Body of pancreas (tissue), 4 donors: ENCODE measurements around the gene ZBTB18. TPM values are rescaled to one million over a fixed set of nuclear protein-coding genes. Genes with fewer than 3 reads are reported as not detected.

Source experiments
- ATAC-seq: fragments of 150-250 bp; one replicate; pipeline ENCODE4 v1.9.1; 2016
- DNase-seq, 4 donors: peaks; one replicate each; pipeline ENCODE4 v3.0.0-alpha.2; 2019
- H3K27ac ChIP-seq, 4 donors: fragments of 200-600 bp; sonication (generic); 1 replicate in 3 of 4; 2 replicates in 1 of 4; pipeline versions ENCODE4 v1.5.1 to v1.6.1; 2016 to 2019; ENCODE audit warnings: mild to moderate bottlenecking in 1 of 4, mixed read lengths in 1 of 4, moderate library complexity in 1 of 4
- H3K27me3 ChIP-seq, 2 donors: fragments of 200-600 bp; sonication (generic); one replicate each; pipeline ENCODE4 v1.6.0; 2016; ENCODE audit warnings: mild to moderate bottlenecking in 1 of 2
- H3K36me3 ChIP-seq, 2 donors: fragments of 200-600 bp; sonication (generic); replicated peaks in 1 of 2; 2 replicates each; pipeline ENCODE4 v1.5.1; 2016; ENCODE audit warnings: low read depth in 2 of 2; ENCODE audit not compliant: insufficient read depth in 1 of 2
- H3K4me1 ChIP-seq: fragments of 200-600 bp; sonication (generic); one replicate; pipeline ENCODE4 v1.6.0; 2016
- H3K4me3 ChIP-seq, 2 donors: fragments of 200-600 bp; sonication (generic); 1 replicate in 1 of 2; 2 replicates in 1 of 2; pipeline ENCODE4 v1.5.1; 2016 to 2019
- H3K9me3 ChIP-seq, 3 donors: fragments of 200-600 bp; sonication (generic); 1 replicate in 2 of 3; 2 replicates in 1 of 3; pipeline ENCODE4 v1.5.1; 2016
- POLR2A ChIP-seq, 3 donors: fragments of 450-650 bp; IDR thresholded peaks; one replicate each; pipeline ENCODE4 v1.6.1; 2016; ENCODE audit warnings: antibody characterized with exemption in 3 of 3, mild to moderate bottlenecking in 2 of 3
- WGBS, 2 donors: methylation state at CpG; one replicate each; pipeline ENCODE4 v1.1.5; 2017; 5-methylcytosine and 5-hydroxymethylcytosine counted together
- intact Hi-C: fragments of 100-400 bp; cut with DNase I; formaldehyde crosslinking; loops from one replicate; pipeline ENCODE4 v1.15.1; 2023
- total RNA-seq, 2 donors: library from RNA; depleted of rRNA; stranded (reverse); fragments of >200 nt; gene quantifications; one replicate each; pipeline ENCODE4 v1.1.0, GENCODE V29; 2016
- TF ChIP-seq, protein P1 (sequence below), 7 experiments: fragments of 450-650 bp in 4 of 7; fragments of 200-600 bp in 3 of 7; sonication (generic) in 3 of 7; IDR thresholded peaks; one replicate each; pipeline ENCODE4 v1.5.1; 2016 to 2019; ENCODE audit warnings: antibody characterized with exemption in 7 of 7

Gene ZBTB18
- total RNA-seq, 2 donors from 2014 or later, result 20.4 to 22.6 TPM

- no peak overlapping the region for H3K4me3 ChIP-seq
- intact Hi-C loops, result no loop called here
- ATAC-seq (no peak), DNase-seq (no peak)
- H3K9me3 ChIP-seq, result no peaks in the 10 kb centered on the region
- TF ChIP-seq, protein P1, sequence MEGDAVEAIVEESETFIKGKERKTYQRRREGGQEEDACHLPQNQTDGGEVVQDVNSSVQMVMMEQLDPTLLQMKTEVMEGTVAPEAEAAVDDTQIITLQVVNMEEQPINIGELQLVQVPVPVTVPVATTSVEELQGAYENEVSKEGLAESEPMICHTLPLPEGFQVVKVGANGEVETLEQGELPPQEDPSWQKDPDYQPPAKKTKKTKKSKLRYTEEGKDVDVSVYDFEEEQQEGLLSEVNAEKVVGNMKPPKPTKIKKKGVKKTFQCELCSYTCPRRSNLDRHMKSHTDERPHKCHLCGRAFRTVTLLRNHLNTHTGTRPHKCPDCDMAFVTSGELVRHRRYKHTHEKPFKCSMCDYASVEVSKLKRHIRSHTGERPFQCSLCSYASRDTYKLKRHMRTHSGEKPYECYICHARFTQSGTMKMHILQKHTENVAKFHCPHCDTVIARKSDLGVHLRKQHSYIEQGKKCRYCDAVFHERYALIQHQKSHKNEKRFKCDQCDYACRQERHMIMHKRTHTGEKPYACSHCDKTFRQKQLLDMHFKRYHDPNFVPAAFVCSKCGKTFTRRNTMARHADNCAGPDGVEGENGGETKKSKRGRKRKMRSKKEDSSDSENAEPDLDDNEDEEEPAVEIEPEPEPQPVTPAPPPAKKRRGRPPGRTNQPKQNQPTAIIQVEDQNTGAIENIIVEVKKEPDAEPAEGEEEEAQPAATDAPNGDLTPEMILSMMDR (IDR thresholded peaks at IDR 0.05), result no peak
- TF ChIP-seq POLR2A (IDR thresholded peaks at IDR 0.05), result no peak
- H3K4me1 ChIP-seq, result no peaks in the 10 kb centered on the region
- 82 to 89% methylated on average over 4 to 6 of the region's 6 CpGs for WGBS, 2 donors
- no peaks in the 10 kb centered on the region for H3K36me3 ChIP-seq
- no peak overlapping the region for H3K27ac ChIP-seq
- no peaks in the 10 kb centered on the region for H3K27me3 ChIP-seq
These were observed 40.9 kb upstream of the ZBTB18 start for GRCh38 chr1:244010191-244010590.

GRCh38 chr1:244010703-244011123, 40.4 kb upstream of the ZBTB18 start:
- no peaks in the 10 kb centered on the region for H3K27me3 ChIP-seq
- no peaks in the 10 kb centered on the region for H3K36me3 ChIP-seq
- no peak for DNase-seq
- TF ChIP-seq, protein P1 (IDR thresholded peaks at IDR 0.05), result no peak
- no peak for TF ChIP-seq POLR2A (IDR thresholded peaks at IDR 0.05)
- no peaks in the 10 kb centered on the region for H3K4me1 ChIP-seq
- WGBS, 2 donors, result 43 to 50% methylated on average over 2 of the region's 2 CpGs
- no peak overlapping the region for H3K4me3 ChIP-seq
- H3K27ac ChIP-seq, result no peak overlapping the region
- no peaks in the 10 kb centered on the region for H3K9me3 ChIP-seq
- no peak for ATAC-seq
- intact Hi-C loops, result no loop called here

DNA sequence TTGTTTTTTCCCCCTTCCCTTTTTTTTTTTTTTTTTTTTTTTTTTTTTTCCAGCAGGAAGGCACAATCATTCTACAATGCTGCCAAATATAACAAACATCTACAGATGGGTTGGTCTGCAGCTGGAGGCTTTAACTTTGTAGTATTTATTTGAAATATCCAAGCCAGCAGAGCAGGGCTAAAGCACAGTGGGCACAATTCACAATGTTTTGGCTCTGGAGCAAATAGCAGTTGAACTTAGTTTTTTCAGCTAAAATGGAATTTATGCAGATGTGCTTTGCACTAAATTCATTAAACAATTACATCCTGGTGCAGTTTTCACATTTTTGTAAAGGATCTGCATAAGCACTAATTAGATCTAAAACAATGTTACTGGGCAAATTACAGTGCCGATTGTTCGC, 39.8 kb upstream of the ZBTB18 start:
- intact Hi-C loops, result no loop called here
- H3K27me3 ChIP-seq, result no peaks in the 10 kb centered on the region
- no peak for DNase-seq
- ATAC-seq, result no peak
- no peak overlapping the region for H3K27ac ChIP-seq
- no peak for TF ChIP-seq POLR2A (IDR thresholded peaks at IDR 0.05)
- TF ChIP-seq, protein P1 (IDR thresholded peaks at IDR 0.05), result no peak
- H3K4me3 ChIP-seq, result no peak overlapping the region
- H3K4me1 ChIP-seq, result no peaks in the 10 kb centered on the region
- no peaks in the 10 kb centered on the region for H3K36me3 ChIP-seq
- 67 to 83% methylated on average over 2 of the region's 2 CpGs for WGBS, 2 donors
- no peaks in the 10 kb centered on the region for H3K9me3 ChIP-seq

GRCh38 chr1:244011786-244012185, 39.3 kb upstream of the ZBTB18 start:
- 33 to 39% methylated on average over 6 of the region's 6 CpGs for WGBS, 2 donors
- Histone ChIP-seq H3K4me1 (no peaks in the 10 kb centered on the region), H3K9me3 (no peaks in the 10 kb centered on the region), H3K27me3 (no peaks in the 10 kb centered on the region), H3K4me3 (no peak overlapping the region), H3K36me3 (no peaks in the 10 kb centered on the region), H3K27ac (no peak overlapping the region)
- no peak for DNase-seq
- intact Hi-C loops, result no loop called here
- TF ChIP-seq, protein P1 (IDR thresholded peaks at IDR 0.05), result no peak
- TF ChIP-seq POLR2A (IDR thresholded peaks at IDR 0.05), result no peak
- no peak for ATAC-seq

DNA sequence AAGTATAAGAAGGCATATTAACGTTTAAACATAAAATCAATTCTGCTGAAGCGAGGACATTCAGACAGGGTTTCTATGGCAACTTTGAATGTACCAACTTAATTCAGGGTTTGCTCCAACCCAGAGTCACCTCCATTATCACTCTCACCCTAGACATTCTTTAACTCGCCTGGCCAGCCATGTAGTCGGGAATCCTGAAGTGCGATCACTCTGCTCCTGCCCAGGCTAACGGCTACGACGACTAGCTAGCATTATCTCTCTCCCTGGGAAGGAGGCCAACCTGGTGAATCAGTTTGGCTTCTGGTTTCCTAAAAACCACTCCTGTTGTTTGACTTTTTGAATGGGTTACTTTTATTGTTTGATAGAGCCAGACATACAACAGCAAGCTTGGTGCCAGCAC, 38.9 kb upstream of the ZBTB18 start:
- Histone ChIP-seq H3K9me3 (no peaks in the 10 kb centered on the region), H3K4me3 (no peak overlapping the region), H3K4me1 (no peaks in the 10 kb centered on the region), H3K36me3 (no peaks in the 10 kb centered on the region), H3K27me3 (no peaks in the 10 kb centered on the region), H3K27ac (no peak overlapping the region)
- DNase-seq, result no peak
- TF ChIP-seq POLR2A (IDR thresholded peaks at IDR 0.05), result no peak
- TF ChIP-seq, protein P1 (IDR thresholded peaks at IDR 0.05), result no peak
- ATAC-seq, result no peak
- intact Hi-C loops, result no loop called here
- WGBS, 2 donors, result 22 to 23% methylated on average over 8 of the region's 8 CpGs
